Gastrocnemius medialis (tissue), 4 donors: ENCODE measurements around the gene ENKD1.

ENCODE experiments used
- POLR2A ChIP-seq, 2 donors: fragments of 450-650 bp; IDR thresholded peaks; one replicate each; pipeline ENCODE4 v1.6.1; 2017; ENCODE audit warnings: antibody characterized with exemption in 2 of 2, mild to moderate bottlenecking in 2 of 2, moderate library complexity in 2 of 2
- TF ChIP-seq, protein P1 (sequence below), 5 experiments: fragments of 450-650 bp in 3 of 5; fragments of 200-600 bp in 2 of 5; sonication (generic) in 2 of 5; IDR thresholded peaks in 4 of 5; conservative IDR thresholded peaks in 1 of 5; 1 replicate in 4 of 5; 2 replicates in 1 of 5; pipeline ENCODE4 v1.5.1; 2016 to 2019; ENCODE audit warnings: antibody characterized with exemption in 5 of 5, mild to moderate bottlenecking in 3 of 5, moderate library complexity in 3 of 5

DNA sequence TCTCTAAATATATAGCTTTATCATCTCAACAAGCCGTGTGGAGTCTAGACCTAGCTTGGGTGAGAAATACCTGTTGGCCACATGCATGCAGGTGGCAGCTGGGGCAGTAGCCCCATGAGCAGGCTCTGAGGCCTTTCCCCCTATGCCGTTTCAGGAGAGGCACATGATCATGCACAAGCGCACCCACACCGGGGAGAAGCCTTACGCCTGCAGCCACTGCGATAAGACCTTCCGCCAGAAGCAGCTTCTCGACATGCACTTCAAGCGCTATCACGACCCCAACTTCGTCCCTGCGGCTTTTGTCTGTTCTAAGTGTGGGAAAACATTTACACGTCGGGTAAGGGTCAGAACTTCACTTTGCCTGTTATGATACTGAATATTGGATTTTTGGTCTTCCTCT lies 38.3 kb downstream of the ENKD1 start:
- TF ChIP-seq, protein P1, sequence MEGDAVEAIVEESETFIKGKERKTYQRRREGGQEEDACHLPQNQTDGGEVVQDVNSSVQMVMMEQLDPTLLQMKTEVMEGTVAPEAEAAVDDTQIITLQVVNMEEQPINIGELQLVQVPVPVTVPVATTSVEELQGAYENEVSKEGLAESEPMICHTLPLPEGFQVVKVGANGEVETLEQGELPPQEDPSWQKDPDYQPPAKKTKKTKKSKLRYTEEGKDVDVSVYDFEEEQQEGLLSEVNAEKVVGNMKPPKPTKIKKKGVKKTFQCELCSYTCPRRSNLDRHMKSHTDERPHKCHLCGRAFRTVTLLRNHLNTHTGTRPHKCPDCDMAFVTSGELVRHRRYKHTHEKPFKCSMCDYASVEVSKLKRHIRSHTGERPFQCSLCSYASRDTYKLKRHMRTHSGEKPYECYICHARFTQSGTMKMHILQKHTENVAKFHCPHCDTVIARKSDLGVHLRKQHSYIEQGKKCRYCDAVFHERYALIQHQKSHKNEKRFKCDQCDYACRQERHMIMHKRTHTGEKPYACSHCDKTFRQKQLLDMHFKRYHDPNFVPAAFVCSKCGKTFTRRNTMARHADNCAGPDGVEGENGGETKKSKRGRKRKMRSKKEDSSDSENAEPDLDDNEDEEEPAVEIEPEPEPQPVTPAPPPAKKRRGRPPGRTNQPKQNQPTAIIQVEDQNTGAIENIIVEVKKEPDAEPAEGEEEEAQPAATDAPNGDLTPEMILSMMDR (IDR thresholded peaks at IDR 0.05 in 4 of 5, conservative IDR thresholded peaks at IDR 0.05 in 1 of 5): no peak
- TF ChIP-seq POLR2A (IDR thresholded peaks at IDR 0.05): no peak
